AG10803 (cell line): ENCODE measurements around the gene PRND.

ENCODE experiments used
- DNase-seq: peaks from one replicate; pipeline ENCODE4 v3.0.0; 2010; ENCODE audit warnings: low read depth
- H3K4me3 ChIP-seq: 2 replicates; pipeline ENCODE4 v1.5.1; 2011; ENCODE audit warnings: mild to moderate bottlenecking, low read length, control low read depth
- TF ChIP-seq, protein P1 (sequence below): conservative IDR thresholded peaks from 2 replicates; pipeline ENCODE4 v1.5.1; 2011; ENCODE audit warnings: mild to moderate bottlenecking, low read length, control low read depth, inconsistent platforms

The PRND gene, protein sequence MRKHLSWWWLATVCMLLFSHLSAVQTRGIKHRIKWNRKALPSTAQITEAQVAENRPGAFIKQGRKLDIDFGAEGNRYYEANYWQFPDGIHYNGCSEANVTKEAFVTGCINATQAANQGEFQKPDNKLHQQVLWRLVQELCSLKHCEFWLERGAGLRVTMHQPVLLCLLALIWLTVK

DNA sequence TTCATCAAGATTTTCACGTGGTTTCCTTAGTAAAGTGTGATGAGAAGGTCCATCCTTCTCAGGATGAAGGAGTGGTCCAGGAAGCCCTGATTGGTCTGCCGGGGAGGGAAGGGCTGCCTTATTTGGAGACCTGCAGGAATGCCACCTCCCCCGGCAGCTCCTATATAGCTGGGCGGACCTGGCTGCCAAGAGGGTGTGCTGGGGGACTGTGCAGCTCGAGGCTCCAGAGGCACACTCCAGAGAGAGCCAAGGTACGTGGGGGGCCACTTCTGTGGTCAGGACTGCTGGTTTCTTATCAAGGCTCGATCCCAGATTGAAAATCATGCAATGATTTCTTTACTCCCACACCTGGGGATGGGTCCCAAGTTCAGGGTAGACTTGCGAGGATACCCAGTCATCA, at the start of gene PRND:
PRND (plus strand) TSS at position 191 of the 400 bp plus-strand sequence. CDS start 2,643 bp downstream, outside the sequence.
- H3K4me3 ChIP-seq, result no peak within 1 kb of the TSS
- DNase-seq, result no peak
- TF ChIP-seq, protein P1, sequence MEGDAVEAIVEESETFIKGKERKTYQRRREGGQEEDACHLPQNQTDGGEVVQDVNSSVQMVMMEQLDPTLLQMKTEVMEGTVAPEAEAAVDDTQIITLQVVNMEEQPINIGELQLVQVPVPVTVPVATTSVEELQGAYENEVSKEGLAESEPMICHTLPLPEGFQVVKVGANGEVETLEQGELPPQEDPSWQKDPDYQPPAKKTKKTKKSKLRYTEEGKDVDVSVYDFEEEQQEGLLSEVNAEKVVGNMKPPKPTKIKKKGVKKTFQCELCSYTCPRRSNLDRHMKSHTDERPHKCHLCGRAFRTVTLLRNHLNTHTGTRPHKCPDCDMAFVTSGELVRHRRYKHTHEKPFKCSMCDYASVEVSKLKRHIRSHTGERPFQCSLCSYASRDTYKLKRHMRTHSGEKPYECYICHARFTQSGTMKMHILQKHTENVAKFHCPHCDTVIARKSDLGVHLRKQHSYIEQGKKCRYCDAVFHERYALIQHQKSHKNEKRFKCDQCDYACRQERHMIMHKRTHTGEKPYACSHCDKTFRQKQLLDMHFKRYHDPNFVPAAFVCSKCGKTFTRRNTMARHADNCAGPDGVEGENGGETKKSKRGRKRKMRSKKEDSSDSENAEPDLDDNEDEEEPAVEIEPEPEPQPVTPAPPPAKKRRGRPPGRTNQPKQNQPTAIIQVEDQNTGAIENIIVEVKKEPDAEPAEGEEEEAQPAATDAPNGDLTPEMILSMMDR, result no peak

DNA sequence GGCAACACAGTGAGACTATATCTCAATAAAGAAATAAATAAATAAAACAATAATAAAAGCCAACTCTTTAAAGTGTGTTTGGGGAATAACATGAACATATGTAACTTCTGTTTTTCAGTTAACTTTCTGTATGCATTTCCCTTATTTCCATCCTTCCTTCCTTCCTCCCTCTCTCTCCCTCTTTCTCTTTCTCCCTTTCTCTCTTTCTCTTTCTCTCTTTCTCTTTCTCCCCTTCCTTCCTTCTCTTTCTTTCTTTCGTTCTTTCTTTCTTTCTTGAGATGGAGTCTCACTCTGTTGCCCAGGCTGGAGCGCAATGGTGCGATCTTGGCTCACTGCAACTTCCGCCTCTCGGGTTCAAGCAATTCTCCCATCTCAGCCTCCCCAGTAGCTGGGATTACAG, 48.8 kb upstream of the PRND start:
- TF ChIP-seq, protein P1, result no peak
- DNase-seq, result no peak
- H3K4me3 ChIP-seq, result no peak overlapping the region

DNA sequence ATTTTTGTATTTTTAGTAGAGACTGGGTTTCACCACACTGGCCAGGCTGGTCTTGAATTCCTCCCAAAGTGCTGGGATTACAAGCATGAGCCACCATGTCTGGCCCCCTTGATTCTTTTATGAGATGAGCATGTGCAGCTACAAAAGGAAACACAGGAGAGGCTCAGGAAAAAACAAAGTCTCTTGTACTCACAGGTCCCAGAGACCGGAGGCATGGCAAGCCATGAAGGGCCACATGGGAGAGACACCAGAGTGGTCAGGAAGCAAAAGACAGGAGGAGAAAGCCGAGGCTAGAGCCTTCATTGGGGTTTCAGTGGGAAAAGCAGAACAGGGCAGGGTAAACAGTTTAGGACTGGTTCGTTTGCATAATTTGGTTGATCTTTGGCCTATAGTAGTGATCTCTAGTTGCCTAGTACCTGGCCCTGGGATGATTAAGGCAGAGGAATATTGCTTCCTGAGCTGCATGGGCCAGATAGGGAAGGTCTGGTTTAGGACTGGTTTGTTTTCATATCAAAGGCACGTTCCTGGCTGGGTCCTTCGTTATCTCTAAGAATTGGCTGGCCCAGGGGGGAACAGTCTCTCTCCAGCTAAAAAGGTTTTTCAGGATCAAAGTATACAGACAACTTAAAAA, 48.2 kb upstream of the PRND start:
- TF ChIP-seq, protein P1, result no peak
- no peak for DNase-seq
- no peak overlapping the region for H3K4me3 ChIP-seq

DNA sequence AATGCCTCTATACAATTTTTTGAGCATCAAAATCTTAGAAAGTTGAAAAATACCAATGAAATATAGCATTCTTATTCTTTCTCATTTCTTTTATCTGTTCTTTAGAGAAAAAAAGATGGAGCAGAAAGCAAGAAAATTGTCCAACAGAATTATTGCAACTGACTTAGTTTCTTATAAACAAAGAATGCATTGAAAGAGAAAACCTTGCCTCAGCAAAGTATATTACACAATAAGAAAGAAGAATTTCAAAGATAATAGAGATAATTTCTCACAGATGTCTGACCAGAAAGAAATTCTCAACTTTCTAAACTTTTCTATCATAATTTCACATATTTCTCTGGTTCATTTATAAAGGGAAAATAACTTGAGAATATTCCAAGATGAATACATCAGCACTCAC, 47.0 kb upstream of the PRND start:
- TF ChIP-seq, protein P1, result no peak
- peak; percentile 58 for DNase-seq
- no peak overlapping the region for H3K4me3 ChIP-seq

DNA sequence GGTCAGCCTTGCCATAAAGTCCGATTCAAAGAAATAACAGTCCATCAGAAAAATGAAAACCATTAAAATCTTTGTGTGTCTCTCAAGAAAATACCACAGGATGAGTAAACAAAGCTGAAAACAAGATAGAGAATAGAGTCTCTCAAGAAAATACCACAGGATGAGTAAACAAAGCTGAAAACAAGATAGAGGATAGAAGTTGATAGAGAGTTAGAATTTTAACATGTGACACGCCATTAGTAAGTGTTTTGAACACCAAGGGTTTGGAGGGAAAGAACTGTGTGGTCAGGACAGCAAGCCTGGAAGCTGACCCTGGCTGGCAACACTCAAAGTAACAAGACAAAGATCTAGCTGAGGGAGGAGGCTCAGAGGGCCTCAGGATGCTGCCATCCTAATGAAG, 43.9 kb upstream of the PRND start:
- TF ChIP-seq, protein P1, result no peak
- DNase-seq, result no peak
- no peak overlapping the region for H3K4me3 ChIP-seq

DNA sequence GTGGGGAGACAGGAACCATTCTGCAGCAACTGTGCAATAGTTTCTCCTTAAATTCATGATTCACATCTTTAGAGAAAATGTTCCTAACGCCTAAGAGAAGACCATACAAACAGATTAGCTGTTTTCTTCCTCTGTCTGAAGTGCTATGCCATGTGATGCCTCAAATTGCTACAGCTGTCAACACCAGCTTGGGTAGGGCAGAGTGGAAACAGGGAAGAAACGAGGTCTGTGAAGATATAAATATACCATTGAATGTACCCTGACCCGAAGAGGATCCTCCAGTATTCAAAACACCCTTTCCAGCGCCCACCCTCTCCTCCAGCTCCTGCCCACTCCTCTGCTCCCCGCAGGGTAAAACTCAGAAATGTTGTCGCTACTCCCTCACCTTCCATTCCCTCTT, 40.3 kb upstream of the PRND start:
- TF ChIP-seq, protein P1, result no peak
- H3K4me3 ChIP-seq, result no peak overlapping the region
- no peak for DNase-seq

DNA sequence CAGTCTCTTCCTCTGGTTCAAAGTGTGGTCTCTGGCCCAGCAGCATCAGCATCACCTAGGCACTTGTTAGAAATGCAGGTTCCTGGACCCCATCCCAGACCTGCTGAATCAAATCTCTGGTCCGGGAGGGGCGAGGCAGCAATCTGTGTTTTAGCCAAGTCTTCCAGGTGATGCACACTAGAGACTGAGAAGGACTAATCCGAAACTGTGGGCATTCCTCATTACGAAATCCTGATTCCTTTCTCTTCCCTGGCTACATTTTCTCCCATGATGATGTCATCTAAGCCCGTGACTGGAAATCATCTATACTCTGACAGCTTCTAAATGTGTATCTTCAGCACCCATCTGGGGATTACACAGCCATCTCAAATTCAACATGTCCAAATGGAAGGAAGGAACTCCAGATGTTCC, 39.7 kb upstream of the PRND start:
- peak; percentile 87 for DNase-seq
- TF ChIP-seq, protein P1, result no peak

More for the DNA sequence above, 39.7 kb upstream of the PRND start:
- no peak overlapping the region for H3K4me3 ChIP-seq
